OCI-LY3 (cell line): ENCODE measurements around the gene STARD13.

Source experiments
- EZH2phosphoT487 ChIP-seq: fragments of 200-600 bp; shearing (Covaris generic); IDR thresholded peaks from 2 replicates; pipeline ENCODE4 v1.6.1; 2018; ENCODE audit warnings: antibody characterized with exemption, mixed run types, low read depth
- TF ChIP-seq, protein P1 (sequence below): fragments of 200-600, 300-600 bp; sonication (generic); IDR thresholded peaks from 2 replicates; pipeline ENCODE4 v1.5.1; 2014; ENCODE audit warnings: antibody characterized with exemption, low read length, low read depth

GRCh38 chr13:33164331-33164730, 121.2 kb downstream of the STARD13 start:
- TF ChIP-seq, protein P1, sequence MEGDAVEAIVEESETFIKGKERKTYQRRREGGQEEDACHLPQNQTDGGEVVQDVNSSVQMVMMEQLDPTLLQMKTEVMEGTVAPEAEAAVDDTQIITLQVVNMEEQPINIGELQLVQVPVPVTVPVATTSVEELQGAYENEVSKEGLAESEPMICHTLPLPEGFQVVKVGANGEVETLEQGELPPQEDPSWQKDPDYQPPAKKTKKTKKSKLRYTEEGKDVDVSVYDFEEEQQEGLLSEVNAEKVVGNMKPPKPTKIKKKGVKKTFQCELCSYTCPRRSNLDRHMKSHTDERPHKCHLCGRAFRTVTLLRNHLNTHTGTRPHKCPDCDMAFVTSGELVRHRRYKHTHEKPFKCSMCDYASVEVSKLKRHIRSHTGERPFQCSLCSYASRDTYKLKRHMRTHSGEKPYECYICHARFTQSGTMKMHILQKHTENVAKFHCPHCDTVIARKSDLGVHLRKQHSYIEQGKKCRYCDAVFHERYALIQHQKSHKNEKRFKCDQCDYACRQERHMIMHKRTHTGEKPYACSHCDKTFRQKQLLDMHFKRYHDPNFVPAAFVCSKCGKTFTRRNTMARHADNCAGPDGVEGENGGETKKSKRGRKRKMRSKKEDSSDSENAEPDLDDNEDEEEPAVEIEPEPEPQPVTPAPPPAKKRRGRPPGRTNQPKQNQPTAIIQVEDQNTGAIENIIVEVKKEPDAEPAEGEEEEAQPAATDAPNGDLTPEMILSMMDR: no peak
- TF ChIP-seq EZH2phosphoT487: no peak
